Anterior cingulate cortex (tissue), 58 donors: Measurements from ENCODE around the gene SKOR1.

Experiments
- DNase-seq, 58 donors: peaks; one replicate each; lab custom pipeline; 2025; lab: John Stamatoyannopoulos, UW

SKOR1 gene

DNA sequence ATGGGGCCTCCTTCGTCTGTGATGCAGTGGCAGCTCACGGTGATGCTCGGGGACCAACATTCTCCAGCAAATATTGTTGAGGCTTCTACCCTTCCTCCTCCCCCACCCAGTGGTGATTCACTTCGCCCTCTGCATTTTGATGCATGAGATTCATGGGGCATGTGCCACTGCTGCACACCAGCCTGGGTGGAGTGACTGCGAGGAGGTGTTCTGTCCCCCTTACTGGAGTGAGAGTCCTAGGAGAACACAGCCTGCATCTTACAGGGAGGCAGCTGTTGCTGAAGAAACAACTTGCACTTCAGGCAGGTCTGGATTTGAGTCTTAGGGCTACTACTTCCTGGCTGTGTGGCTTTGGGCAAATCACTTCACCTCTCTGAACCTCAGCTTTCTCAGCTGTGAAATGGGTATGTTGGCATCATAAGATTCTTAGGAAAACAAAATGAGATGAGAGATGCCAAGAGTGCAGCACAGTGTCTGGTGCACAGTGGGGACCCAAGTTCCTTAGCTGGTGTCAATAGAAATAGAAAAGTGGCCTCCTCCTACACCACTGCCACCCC is 10.2 kb upstream of the SKOR1 start:
- DNase-seq: no peak

DNA sequence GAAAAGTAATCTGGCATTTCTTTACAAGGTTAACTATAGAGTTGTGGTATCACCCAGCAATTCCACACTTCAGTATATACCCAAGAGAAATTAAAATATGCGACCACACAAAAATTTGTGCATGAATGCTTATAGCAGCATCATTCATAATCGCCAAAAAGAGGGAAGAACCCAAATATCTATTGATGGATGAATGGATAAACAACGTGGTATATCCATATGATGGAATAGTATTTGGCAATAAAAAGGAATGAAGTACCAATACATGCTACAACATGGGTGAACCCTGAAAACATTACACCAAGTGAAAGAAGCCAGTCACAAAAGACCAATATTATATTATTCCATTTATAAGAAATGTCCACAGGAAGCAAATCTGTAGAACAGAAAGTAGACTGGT is 8.6 kb upstream of the SKOR1 start:
- no peak for DNase-seq

DNA sequence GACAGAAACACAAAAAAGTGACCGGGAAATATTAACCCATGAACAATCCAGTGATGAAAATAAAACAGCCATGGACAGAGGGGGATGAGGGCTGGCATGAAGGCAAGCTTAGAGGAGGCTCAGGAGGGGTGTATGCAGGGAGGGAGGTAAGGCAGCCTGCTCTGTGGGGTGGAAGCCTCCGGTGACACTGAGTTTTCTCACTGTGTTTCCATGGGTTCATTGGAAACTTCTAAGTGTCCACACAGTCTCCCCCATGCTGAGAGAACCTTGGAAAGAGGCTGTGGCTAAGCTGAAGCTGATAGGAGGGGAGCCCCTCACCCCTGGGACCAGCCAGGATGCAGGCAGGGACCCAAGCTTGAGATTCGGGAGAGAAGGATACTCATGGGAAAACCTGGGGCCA is 6.8 kb upstream of the SKOR1 start:
- DNase-seq: no peak

DNA sequence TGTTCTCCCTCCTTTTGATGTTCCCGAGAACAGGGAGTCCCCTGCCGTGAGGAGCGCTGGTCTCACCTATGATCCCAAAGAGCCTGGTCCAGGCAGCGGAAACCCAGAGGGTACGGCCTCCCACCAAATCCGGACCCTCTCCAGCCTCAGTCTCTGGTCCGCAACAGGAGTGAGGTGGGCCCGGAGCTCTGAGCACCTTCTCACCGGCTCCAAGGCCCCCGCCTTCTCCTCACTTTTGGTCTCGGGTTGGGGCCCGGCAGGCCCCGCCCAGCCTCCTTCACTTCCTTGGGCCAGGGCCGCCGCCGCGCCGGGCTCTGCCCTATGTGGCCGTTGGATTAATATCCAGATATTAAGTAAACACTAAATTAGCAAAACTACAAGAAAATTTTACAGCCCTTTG is 5.7 kb upstream of the SKOR1 start:
- DNase-seq: no peak

DNA sequence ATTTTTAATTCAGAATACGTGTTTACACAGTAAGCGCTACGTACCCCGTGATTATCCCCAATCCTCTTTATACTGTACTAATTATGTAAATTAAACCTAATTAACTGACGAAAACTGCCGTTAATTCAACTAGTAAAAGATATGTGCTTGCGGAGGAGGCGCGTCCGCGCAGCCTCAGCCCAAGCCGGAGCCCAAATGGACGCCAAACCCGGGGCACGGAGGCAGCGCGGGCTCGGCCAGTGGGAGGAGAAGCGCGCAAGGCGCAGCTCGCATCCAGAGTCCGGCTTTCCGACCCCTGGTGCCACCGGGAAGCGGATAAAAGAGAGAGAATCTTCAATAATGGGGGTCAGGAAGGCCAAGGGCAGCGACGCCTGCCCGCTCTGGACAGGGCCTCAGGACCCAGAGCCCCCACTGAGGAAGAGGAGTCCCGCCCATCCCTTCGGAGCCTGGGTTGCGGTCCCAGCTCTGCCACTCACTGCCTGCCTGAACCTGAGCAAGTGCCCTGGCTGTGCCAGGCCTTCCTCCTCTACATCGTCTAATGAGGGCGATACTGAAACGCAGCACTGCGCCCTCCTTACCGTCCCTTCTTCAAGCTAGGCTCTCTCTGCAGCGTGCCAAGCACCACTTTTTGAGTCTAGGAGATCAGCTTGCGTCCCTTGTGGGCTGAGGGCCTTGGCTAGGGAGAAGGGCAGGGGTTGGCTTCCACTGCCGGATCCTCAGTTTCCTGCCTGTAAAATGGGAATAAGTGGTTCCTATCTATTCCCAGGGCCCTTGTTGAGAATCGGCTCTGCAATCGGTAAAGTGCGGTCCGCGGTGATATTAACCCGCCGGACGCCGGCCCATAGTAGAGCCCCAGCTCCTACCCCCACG is 5.0 kb upstream of the SKOR1 start:
- no peak for DNase-seq

DNA sequence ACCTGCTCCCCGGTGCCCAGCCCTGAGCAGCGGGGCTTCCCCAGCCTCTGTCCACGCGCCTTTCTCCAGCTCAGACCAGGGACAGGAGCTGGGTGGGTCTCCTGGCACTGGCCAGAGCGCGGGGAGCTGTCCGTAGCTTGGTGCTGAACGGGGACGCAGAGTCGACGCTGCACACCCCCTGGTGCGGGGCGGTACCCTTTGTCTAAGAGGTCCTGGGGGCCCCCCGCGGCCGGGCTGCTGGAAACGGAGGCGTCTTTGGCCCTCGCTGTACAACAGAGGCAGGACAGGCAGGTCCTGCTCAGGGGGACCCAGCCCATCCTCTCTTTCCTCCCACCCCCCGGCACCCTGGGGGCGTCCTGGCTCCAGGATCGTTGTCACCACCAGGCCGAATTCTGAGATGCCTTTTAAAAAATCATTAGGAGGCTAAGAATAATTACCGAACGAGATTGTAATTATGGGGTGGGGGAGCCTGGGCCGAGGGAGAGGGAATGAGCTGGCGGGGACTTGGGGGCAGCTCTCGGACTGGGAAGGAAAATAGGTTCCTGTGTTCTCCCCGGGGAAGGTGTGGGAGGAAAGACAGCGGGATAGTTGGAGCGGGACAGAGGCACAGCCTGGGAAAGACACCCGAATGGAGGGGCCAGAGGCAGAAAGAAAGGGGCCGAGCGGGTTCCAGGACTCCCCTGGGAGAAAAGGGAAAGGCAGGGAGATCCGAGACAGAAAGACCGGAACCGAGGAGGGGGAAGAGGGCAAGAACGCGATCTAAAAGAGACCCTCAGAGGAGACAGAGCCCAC is 4.1 kb upstream of the SKOR1 start:
- DNase-seq: peak in 1 of 58 donors; percentile 5

DNA sequence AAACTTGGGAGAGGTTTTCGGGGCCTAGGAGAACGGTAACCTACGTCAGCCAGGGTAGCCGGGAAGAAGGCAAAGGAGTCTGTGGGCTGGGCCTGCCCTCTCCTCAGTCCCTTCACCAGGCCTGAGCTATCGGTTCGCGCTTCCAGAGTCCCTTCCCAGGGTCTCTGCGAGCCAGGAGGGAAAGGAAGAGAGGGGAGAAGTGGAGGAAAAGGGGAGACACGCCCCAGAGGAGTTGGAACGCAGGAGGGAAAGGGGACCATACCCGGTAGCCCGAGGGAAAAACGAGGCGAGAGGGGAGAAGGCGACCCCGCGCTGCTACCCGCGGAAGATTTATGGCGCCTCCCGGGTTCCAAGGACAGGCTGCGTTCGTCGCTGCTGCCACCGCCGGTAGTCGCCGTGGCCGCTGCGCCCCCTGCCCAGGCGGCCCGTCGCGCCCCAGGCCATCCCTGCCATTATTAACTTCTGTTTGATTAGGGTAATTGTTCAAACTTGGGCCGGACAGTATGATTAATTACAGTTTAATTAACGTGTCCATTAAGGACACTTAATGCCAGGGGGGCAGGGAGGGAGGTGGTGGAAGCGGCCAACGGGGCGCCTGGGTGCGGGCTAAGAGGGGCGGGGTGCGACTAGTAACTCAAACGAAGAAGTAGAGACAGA is 3.4 kb upstream of the SKOR1 start:
- DNase-seq: no peak

DNA sequence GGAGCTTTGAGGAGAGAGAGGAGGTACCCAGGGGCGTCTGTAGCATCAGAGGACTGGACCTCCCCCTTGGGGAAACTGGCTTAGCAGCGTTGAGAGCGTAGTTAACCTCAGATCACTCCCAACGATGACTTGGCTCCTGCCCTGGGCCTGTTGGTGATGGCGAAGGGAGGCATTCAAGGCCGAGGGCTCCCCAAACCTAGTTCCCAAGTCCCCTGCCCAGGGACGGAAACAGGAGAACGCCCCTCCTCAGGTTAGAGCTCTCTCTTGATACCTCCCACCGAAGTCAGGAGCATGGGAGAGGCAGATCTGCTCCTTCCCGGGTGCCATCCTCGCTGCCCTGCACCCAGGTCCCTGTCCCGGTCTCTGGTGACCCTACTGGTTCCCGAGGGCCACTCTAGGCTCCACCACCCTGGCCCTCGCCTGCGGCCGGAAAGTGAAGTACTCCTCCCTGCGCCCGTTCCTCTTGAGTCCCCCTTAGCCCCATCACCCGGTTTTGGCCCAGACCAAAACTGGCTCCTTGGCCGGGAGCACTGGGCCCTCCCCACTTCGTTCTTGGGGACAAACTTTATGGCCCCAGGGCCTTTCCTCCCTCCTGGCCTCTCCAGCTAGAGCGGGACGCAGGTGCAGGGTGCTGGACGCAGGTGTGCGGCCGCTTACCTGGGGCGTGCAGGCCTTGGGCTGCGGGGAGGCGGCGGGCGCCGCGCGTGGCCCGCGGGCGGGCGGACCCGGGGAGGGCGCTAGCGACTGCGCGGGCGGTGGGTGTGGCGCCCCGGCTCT is 2.6 kb upstream of the SKOR1 start:
- no peak for DNase-seq

DNA sequence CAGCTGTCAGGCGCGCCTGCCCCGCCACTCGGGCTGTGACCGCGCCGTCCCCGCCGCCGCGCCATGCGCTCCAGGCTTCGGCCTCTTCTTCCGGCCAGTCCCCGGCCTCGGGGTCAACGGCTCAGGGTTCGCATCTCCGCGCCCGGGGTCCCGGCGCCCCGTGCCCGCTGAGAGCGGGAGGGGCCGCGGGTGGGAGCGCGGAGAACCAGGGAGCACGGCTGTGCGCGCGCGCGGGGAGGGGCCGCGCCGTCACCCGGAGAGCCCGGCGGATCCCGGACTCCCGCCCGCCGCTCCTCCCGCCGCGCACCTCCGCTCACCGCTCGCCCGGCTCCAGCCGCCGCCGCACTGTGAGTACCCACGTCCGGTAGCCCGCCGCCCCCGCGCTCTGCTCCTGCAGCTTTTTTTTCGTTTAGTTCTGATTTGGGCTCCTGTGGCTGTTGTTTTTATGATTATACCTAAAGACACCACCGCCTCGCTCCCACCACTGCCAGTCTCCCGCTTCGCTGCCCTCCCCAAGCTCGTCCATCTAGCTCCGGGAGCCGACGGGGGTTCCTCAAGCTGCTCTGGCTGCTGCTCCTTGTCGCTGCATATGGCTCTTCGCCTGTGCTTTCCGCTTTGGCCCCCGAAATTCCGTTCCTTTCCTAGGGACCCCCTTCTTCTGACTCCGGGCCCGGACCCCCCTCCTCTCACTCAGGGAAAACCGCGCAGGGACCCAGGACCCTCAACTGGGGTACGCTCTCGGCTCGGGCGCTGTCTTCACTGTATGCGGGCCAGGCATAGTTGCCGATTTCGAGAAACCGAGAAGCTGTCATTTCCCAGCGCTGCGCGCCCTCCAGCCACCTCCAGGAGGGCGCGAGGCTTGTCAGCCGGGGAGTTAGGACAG is 1.8 kb upstream of the SKOR1 start:
- no peak for DNase-seq

DNA sequence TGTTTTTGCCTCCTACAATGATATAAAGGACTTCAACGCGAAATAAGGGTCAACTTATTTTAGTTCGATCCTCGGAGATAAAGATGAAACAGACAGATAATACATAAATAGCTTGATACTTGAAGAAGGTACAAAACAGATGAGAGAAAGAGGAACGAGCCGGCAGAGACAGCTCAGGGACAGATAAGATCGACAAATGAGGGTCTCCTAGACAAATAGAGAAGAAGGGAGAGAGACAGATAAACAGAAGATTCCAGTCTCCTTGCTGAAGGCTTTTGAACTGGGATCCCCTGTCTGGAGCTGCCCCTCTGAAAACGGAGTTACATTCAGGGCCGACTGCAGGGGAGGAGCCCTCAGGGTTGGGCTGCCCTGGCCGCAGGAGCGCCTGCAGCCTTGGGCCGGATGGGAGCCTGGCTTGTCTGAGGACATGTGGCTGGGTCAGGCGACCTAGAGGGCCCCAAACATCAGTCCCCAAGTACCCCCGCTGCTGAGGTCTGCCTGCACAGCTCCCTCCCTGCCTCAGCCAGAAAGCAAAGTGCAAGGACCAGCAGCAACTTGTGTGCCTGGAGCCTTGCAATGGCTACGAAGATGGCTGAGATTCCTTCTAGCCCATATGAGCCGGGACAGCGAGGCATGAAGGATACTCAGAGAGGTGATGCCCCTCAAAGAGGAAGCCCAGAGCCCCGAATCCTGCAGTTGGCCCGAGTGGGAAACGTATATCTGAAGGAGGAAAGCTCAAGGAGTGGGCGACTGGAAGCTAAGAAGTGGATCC is 926 bp upstream of the SKOR1 start:
- no peak for DNase-seq

DNA sequence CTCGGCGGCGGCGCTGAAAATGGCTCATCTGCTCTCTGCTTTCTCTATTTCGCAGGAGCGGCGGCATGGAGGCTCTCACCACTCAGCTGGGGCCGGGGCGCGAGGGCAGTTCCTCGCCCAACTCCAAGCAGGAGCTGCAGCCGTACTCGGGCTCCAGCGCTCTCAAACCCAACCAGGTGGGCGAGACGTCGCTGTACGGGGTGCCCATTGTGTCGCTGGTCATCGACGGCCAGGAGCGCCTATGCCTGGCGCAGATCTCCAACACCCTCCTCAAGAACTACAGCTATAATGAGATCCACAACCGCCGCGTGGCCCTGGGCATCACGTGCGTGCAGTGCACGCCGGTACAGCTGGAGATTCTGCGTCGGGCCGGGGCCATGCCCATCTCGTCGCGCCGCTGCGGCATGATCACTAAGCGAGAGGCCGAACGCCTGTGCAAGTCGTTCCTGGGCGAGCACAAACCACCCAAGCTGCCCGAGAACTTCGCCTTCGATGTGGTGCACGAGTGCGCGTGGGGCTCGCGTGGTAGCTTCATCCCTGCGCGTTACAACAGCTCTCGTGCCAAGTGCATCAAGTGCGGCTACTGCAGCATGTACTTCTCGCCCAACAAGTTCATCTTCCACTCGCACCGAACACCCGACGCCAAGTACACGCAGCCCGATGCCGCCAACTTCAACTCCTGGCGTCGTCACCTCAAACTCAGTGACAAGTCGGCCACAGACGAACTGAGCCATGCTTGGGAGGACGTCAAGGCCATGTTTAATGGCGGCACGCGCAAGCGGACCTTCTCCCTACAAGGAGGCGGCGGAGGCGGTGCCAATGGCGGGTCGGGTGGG is 790 bp downstream of the SKOR1 start:
- no peak for DNase-seq

DNA sequence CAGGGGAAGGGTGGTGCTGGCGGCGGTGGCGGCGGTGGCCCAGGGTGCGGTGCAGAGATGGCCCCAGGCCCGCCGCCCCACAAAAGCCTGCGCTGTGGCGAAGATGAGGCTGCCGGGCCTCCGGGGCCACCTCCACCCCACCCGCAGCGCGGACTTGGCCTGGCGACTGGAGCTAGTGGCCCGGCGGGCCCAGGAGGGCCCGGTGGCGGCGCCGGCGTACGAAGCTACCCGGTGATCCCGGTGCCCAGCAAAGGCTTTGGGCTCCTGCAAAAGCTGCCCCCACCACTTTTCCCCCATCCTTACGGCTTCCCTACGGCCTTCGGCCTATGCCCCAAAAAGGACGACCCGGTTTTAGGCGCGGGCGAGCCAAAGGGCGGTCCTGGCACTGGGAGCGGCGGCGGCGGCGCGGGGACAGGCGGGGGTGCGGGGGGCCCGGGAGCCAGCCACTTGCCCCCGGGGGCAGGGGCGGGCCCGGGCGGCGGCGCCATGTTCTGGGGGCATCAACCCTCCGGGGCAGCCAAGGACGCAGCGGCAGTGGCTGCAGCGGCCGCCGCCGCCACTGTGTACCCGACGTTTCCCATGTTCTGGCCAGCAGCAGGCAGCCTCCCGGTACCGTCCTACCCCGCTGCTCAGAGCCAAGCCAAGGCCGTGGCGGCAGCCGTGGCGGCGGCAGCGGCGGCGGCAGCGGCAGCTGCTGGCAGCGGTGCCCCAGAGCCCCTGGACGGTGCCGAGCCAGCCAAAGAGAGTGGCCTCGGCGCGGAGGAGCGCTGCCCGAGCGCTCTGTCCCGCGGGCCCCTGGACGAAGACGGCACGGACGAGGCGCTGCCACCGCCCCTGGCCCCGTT is 1.6 kb downstream of the SKOR1 start:
- no peak for DNase-seq

DNA sequence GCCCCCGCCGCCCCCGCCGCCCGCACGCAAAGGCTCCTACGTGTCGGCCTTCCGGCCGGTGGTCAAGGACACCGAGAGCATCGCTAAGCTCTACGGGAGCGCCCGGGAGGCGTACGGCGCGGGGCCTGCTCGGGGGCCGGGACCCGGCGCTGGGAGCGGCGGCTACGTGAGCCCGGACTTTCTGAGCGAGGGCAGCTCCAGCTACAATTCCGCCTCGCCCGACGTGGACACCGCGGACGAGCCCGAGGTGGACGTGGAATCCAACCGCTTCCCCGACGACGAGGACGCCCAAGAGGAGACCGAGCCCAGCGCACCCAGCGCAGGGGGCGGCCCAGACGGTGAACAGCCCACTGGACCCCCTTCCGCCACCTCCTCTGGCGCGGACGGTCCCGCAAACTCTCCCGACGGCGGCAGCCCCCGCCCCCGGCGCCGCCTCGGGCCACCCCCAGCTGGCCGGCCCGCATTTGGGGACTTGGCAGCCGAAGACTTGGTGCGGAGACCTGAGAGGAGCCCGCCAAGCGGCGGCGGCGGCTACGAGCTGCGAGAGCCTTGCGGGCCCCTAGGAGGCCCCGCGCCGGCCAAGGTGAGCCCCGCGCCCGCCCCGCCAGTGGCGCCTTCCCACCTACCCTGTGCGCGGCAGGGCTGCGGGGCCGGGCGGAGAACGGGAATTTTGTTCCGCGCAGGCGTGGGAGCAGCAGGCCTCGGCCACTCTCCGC is 2.4 kb downstream of the SKOR1 start:
- no peak for DNase-seq

DNA sequence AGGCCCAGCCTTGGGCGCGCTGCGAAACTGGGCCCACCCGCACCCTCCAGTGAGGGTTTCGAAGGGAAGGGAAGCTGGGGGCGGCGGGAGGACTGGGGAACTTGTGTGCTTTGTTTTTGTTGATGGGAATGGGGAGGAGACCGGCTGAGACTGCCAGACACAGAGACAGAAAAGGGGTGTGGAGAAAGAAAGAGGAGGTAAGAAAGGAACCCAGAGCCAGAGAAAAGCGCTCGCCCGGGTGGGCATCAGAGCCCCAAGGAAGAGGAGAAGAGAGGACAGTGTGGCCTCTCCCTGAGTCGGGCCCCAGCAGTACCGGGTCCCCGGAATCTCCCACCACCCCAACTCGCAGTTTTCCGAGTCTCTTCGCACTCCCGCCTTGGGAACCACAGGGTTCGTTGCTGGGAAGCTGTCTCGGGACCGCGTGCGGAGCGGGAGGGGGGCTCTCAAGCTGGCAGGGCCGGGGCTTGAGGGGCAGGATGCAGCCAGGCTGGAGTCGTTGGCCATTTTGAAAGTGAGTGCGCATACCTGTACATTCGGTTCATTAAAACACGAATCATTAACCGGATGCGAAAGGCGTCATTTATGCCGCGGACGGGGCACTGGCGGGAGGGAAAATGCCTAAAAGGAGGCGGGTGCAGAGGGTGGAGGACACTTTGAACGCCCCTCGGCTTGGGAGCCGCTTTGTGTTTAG is 3.1 kb downstream of the SKOR1 start:
- DNase-seq: no peak

DNA sequence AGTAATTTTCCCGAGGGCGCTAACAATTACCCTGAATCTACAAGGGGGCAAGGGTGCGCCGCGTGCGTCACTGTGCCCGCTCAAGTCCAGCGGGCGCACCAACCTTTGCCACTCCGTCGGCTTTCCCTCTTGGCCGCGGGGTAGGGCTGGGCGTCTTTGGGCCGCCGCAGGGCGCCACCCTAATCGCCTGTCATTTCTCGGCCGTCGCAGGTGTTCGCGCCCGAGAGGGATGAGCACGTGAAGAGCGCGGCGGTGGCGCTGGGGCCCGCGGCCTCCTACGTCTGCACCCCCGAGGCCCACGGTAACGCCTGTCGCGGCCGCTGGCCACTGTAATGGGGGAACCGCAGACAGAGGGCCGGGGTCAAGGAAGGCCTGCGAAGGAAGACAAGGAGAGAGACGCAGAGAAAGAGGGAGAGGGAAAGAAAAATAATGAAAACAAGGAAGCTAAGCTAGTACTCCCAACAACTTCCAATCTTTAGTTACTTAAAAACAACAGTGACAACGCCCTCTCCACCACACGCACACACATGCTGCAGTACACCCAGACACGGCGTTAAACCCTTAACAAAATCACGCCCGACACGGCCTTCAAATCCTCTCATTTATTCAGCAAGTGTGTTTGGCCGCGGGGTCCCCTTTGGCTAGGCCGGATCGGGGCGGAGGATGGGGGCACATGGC is 3.8 kb downstream of the SKOR1 start:
- DNase-seq: no peak
